Measurements from ENCODE around the gene PKP2. TPM values are rescaled to one million over a fixed set of nuclear protein-coding genes. Genes with fewer than 3 reads are reported as not detected.

The PKP2 gene
- total and polyA plus RNA-seq, 2 donors (not counting 3 experiments of a cell fraction or from before 2014, with no cell fraction given), result 1.4 to 6.5 TPM

DNA sequence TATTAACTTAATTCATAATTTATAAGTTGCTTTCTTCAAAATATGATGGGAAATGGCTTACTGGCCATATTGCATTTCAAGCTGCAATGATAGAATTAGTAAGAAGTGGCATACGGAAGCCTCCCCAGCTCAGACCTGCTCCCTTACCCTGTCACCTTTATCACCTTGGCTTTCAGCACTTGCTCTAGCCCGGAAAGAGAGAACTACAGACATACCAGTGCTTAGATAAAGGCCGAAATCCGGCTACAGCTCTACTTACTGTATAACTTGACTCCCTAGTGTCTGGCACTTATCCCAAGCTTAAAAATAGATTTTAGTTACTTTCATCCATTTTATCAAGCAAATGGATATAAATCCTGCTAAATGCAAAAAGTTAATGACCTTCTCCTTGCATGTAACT lies 42.5 kb downstream of the PKP2 start:
- no peaks in the 10 kb centered on the region for H3K27me3 ChIP-seq (ENCODE audit: control insufficient read depth in 2 of 2, insufficient read depth in 2 of 2, low read length in 2 of 2)
- intact Hi-C loops (cut with micrococcal nuclease) (no loop called here), dilution Hi-C loops (cut with MboI; ENCODE audit: extremely low pct_ligation_motif_present, low sequenced_read_pairs) (no loop called here)
- no peaks in the 10 kb centered on the region for H3K4me1 ChIP-seq (ENCODE audit: control insufficient read depth, extremely low read depth, insufficient read depth, low read length)
- no peak for TF ChIP-seq JUN (IDR thresholded peaks at IDR 0.05; ENCODE audit: borderline replicate concordance, insufficient read depth, insufficient read length, low read depth)
- no peak for TF ChIP-seq EZH2 (IDR thresholded peaks at IDR 0.05; ENCODE audit: borderline replicate concordance, low read depth, low read length, severe bottlenecking)
- TF ChIP-seq GATA2 (IDR thresholded peaks at IDR 0.05; ENCODE audit: insufficient read depth, insufficient read length, low read depth, low read length), result no peak
- TF ChIP-seq FOS (IDR thresholded peaks at IDR 0.05; ENCODE audit: borderline replicate concordance, insufficient read depth, low read length), result no peak
- TF ChIP-seq, protein P1, sequence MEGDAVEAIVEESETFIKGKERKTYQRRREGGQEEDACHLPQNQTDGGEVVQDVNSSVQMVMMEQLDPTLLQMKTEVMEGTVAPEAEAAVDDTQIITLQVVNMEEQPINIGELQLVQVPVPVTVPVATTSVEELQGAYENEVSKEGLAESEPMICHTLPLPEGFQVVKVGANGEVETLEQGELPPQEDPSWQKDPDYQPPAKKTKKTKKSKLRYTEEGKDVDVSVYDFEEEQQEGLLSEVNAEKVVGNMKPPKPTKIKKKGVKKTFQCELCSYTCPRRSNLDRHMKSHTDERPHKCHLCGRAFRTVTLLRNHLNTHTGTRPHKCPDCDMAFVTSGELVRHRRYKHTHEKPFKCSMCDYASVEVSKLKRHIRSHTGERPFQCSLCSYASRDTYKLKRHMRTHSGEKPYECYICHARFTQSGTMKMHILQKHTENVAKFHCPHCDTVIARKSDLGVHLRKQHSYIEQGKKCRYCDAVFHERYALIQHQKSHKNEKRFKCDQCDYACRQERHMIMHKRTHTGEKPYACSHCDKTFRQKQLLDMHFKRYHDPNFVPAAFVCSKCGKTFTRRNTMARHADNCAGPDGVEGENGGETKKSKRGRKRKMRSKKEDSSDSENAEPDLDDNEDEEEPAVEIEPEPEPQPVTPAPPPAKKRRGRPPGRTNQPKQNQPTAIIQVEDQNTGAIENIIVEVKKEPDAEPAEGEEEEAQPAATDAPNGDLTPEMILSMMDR (IDR thresholded peaks at IDR 0.05; ENCODE audit: extremely low read depth in 1 of 2, insufficient read depth in 1 of 2, low read depth in 1 of 2, low read length in 2 of 2), result no peak
- TF ChIP-seq MYC (IDR thresholded peaks at IDR 0.05; ENCODE audit: low read depth, low read length), result no peak
- TF ChIP-seq POLR2A (IDR thresholded peaks at IDR 0.05; ENCODE audit: low read depth, low read length), result no peak
- TF ChIP-seq POLR2AphosphoS5 (IDR thresholded peaks at IDR 0.05; ENCODE audit: insufficient read depth, low read depth, low read length), result no peak
- TF ChIP-seq, protein P2, sequence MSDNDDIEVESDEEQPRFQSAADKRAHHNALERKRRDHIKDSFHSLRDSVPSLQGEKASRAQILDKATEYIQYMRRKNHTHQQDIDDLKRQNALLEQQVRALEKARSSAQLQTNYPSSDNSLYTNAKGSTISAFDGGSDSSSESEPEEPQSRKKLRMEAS (IDR thresholded peaks at IDR 0.05; ENCODE audit: insufficient read depth, insufficient read length), result no peak
- H4K20me1 ChIP-seq (replicated peaks; ENCODE audit: control insufficient read depth, extremely low read depth, insufficient read depth, low read length), result no peaks in the 10 kb centered on the region
- H3K4me2 ChIP-seq (ENCODE audit: insufficient read depth, low read length), result no peak overlapping the region
- H3K36me3 ChIP-seq (ENCODE audit: control insufficient read depth in 2 of 2, extremely low read depth in 1 of 2, insufficient read depth in 2 of 2, low read length in 2 of 2), result no peaks in the 10 kb centered on the region
- H3K79me2 ChIP-seq (ENCODE audit: control insufficient read depth, insufficient read depth, low read length), result no peaks in the 10 kb centered on the region
- H3K9me1 ChIP-seq (replicated peaks; ENCODE audit: control insufficient read depth, extremely low read depth, insufficient read depth, low read length), result no peaks in the 10 kb centered on the region
- no peak overlapping the region for H3K4me3 ChIP-seq (replicated peaks in 1 of 3; ENCODE audit: insufficient read depth in 1 of 3, low read depth in 1 of 3, low read length in 3 of 3)
- DNase-seq (ENCODE audit: low read depth, low spot score), result no peak
- ChIA-PET CTCF (interaction anchor here (0.7 to 1.5 kb wide), 3 partner anchors 17 to 87 kb away, joined by 3 read pairs; no protein-coding TSS in a partner anchor), POLR2A (interaction anchor here (0.6 kb wide), 1 partner anchor 60 kb away, joined by 6 read pairs; no protein-coding TSS in a partner anchor)
- no peak for FAIRE-seq
- no peak overlapping the region for H3K9ac ChIP-seq (replicated peaks; ENCODE audit: extremely low read depth, insufficient read depth, low read length)
- H3K27ac ChIP-seq (ENCODE audit: insufficient read depth, low read depth, low read length), result no peak overlapping the region
- H2AFZ ChIP-seq (ENCODE audit: low read depth, low read length), result no peak overlapping the region
- no TSS peak for BruUV-seq (replicated peaks)
- H3K9me3 ChIP-seq (replicated peaks; ENCODE audit: control insufficient read depth, insufficient read depth, low read length), result no peaks in the 10 kb centered on the region
